Measurements from ENCODE around the gene TMEM266.
"Not testable (repeated sequence)": the region's sequence is repeated elsewhere in the genome, so short reads cannot be mapped to it uniquely, and the experiment has no call there.

The TMEM266 gene

DNA sequence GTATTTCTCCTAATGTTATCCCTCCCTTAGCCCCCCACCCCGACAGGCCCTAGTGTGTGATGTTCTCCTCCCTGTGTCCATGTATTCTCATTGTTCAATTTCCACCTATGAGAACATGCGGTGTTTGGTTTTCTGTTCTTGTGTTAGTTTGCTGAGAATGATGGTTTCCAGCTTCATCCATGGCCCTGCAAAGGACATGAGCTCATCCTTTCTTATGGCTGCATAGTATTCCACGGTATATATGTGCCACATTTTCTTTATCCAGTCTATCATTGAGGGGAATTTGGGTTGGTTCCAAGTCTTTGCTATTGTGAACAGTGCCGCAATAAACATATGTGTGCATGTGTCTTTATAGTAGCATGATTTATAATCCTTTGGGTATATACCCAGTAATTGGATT, 46.3 kb upstream of the TMEM266 start:
- not testable (repeated sequence) for H2BK120ac ChIP-seq (ENCODE audit: low read depth, low read length); H3K18ac ChIP-seq (ENCODE audit: low read depth in 1 of 2, low read length in 2 of 2); H3K4me2 ChIP-seq (ENCODE audit: low read length, poor library complexity, severe bottlenecking); DNase-seq; H3K4me1 ChIP-seq (ENCODE audit: control insufficient read depth, insufficient read depth, low read depth, low read length); H3K23ac ChIP-seq (ENCODE audit: low read length in 2 of 2); H2AK5ac ChIP-seq (ENCODE audit: low read length, severe bottlenecking); H2BK12ac ChIP-seq (ENCODE audit: low read length in 2 of 2); H4K8ac ChIP-seq (ENCODE audit: low read length); H3K36me3 ChIP-seq (ENCODE audit: control insufficient read depth in 1 of 2, insufficient read depth in 2 of 2, low read depth in 1 of 2, low read length in 2 of 2); H3K27ac ChIP-seq (ENCODE audit: low read length, poor library complexity, severe bottlenecking); H2BK5ac ChIP-seq (ENCODE audit: low read depth, low read length, poor library complexity, severe bottlenecking); H3K4ac ChIP-seq (ENCODE audit: low read depth in 1 of 2, low read length in 2 of 2); H4K91ac ChIP-seq (ENCODE audit: low read length); H2BK15ac ChIP-seq (ENCODE audit: low read depth, poor library complexity, severe bottlenecking); H3K14ac ChIP-seq (ENCODE audit: low read length in 2 of 2); H3K9me3 ChIP-seq (ENCODE audit: control insufficient read depth, low read length); H3K79me1 ChIP-seq (replicated peaks; ENCODE audit: low read length, poor library complexity, severe bottlenecking); H2AFZ ChIP-seq (ENCODE audit: low read depth, low read length); H3K9ac ChIP-seq (ENCODE audit: low read length); H3K4me3 ChIP-seq (ENCODE audit: insufficient read depth in 1 of 2, low read depth in 1 of 2, low read length in 2 of 2)
- peaks cover 0 to 10% of the 10 kb centered on the region in 2 experiments for H3K27me3 ChIP-seq (ENCODE audit: control insufficient read depth in 1 of 2, insufficient read depth in 1 of 2, low read length in 2 of 2)
- 100% methylated on average over 2 of the region's 4 CpGs for WGBS

DNA sequence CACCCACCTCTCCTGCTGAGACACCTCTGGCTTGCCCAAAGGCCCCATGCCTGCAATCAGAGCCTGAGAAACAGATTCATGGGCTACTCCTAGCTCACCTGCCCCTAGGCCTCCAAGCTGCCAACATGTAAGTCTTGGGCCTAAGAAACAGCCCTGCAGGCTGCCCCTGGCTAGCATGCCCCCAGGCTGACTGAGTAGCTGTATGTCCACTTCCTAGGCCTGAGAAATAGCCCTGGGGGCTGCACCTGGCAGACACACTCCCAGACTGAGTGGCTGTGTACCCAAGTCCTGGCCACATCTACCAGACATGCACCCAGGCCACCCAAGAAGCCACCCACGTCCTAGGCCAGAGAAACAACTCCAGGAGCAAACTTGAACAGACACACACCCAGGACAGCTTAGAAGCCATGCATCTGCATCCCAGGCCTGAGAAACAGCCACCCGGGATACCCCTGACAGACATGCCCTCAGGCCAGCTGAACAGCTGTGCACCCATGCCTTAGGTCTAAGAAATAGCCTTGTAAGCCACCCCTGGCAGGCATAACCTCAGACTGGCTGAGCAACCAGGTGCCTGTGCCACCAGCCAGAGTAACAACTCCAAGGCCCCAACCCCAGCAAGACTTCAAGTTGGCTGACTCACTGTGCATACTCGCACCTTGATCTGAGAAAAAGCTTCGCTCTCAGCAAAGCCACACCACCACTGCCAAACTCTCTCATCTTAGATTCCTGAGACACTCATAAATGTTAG, 35.6 kb upstream of the TMEM266 start:
- Histone ChIP-seq H3K27me3 (ENCODE audit: control insufficient read depth in 1 of 2, insufficient read depth in 1 of 2, low read length in 2 of 2) (peaks cover 0 to 3% of the 10 kb centered on the region in 2 experiments), H3K14ac (ENCODE audit: low read length in 2 of 2) (peak overlapping the region in 1 of 2 experiments; percentile 55), H3K79me1 (replicated peaks; ENCODE audit: low read length, poor library complexity, severe bottlenecking) (no peaks in the 10 kb centered on the region), H3K4me3 (ENCODE audit: insufficient read depth in 1 of 2, low read depth in 1 of 2, low read length in 2 of 2) (no peak overlapping the region), H3K4me1 (ENCODE audit: control insufficient read depth, insufficient read depth, low read depth, low read length) (no peaks in the 10 kb centered on the region), H3K9ac (ENCODE audit: low read length) (no peak overlapping the region), H2BK5ac (ENCODE audit: low read depth, low read length, poor library complexity, severe bottlenecking) (no peak overlapping the region), H2BK15ac (ENCODE audit: low read depth, poor library complexity, severe bottlenecking) (no peak overlapping the region), H4K91ac (ENCODE audit: low read length) (no peak overlapping the region), H3K4me2 (ENCODE audit: low read length, poor library complexity, severe bottlenecking) (no peak overlapping the region), H3K4ac (ENCODE audit: low read depth in 1 of 2, low read length in 2 of 2) (no peak overlapping the region), H3K27ac (ENCODE audit: low read length, poor library complexity, severe bottlenecking) (no peak overlapping the region), H4K8ac (ENCODE audit: low read length) (no peak overlapping the region), H2BK120ac (ENCODE audit: low read depth, low read length) (no peak overlapping the region), H2AK5ac (ENCODE audit: low read length, severe bottlenecking) (no peak overlapping the region), H3K18ac (ENCODE audit: low read depth in 1 of 2, low read length in 2 of 2) (no peak overlapping the region), H3K36me3 (ENCODE audit: control insufficient read depth in 1 of 2, insufficient read depth in 2 of 2, low read depth in 1 of 2, low read length in 2 of 2) (no peaks in the 10 kb centered on the region), H2BK12ac (ENCODE audit: low read length in 2 of 2) (no peak overlapping the region), H3K23ac (ENCODE audit: low read length in 2 of 2) (peak overlapping the region in 1 of 2 experiments; percentile 35), H2AFZ (ENCODE audit: low read depth, low read length) (no peak overlapping the region), H3K9me3 (ENCODE audit: control insufficient read depth, low read length) (peaks cover 14% of the 10 kb centered on the region)
- WGBS = 74% methylated on average over 4 of the region's 4 CpGs
- DNase-seq = no peak

DNA sequence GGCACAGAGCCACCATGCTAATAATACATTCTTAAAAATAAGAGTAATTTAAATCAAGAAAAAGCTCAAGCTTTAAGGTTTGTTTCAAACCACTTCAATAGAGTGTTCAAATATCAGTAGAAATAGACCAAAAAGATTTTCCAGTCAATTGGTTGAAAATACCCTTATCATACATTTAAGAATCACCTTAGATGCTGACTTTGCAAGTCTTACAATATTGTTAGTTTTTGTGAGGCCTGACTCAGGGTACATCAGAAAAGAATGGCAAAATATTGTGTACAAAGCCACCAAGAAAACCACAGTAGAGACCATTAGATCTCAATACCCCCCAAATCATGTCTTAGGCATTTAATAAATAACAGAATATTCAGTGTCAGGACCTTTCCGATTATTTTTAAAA, 27.7 kb upstream of the TMEM266 start:
- no CpG with 5 or more reads among the region's 1 CpG for WGBS
- no peak overlapping the region for H3K4me3 ChIP-seq (ENCODE audit: insufficient read depth in 1 of 2, low read depth in 1 of 2, low read length in 2 of 2)
- H3K79me1 ChIP-seq (replicated peaks; ENCODE audit: low read length, poor library complexity, severe bottlenecking) = no peaks in the 10 kb centered on the region
- H3K23ac ChIP-seq (ENCODE audit: low read length in 2 of 2) = no peak overlapping the region
- no peak overlapping the region for H3K27ac ChIP-seq (ENCODE audit: low read length, poor library complexity, severe bottlenecking)
- H3K4ac ChIP-seq (ENCODE audit: low read depth in 1 of 2, low read length in 2 of 2) = no peak overlapping the region
- H3K9ac ChIP-seq (ENCODE audit: low read length) = no peak overlapping the region
- no peak overlapping the region for H2AFZ ChIP-seq (ENCODE audit: low read depth, low read length)
- no peak overlapping the region for H3K18ac ChIP-seq (ENCODE audit: low read depth in 1 of 2, low read length in 2 of 2)
- H2BK12ac ChIP-seq (ENCODE audit: low read length in 2 of 2) = no peak overlapping the region
- no peak overlapping the region for H3K14ac ChIP-seq (ENCODE audit: low read length in 2 of 2)
- peaks cover under 1 to 16% of the 10 kb centered on the region in 2 experiments for H3K27me3 ChIP-seq (ENCODE audit: control insufficient read depth in 1 of 2, insufficient read depth in 1 of 2, low read length in 2 of 2)
- no peak overlapping the region for H3K4me2 ChIP-seq (ENCODE audit: low read length, poor library complexity, severe bottlenecking)
- no peak overlapping the region for H2BK5ac ChIP-seq (ENCODE audit: low read depth, low read length, poor library complexity, severe bottlenecking)
- H3K9me3 ChIP-seq (ENCODE audit: control insufficient read depth, low read length) = peaks cover 2% of the 10 kb centered on the region
- no peak overlapping the region for H2BK15ac ChIP-seq (ENCODE audit: low read depth, poor library complexity, severe bottlenecking)
- DNase-seq = no peak
- no peak overlapping the region for H4K8ac ChIP-seq (ENCODE audit: low read length)
- H3K4me1 ChIP-seq (ENCODE audit: control insufficient read depth, insufficient read depth, low read depth, low read length) = no peaks in the 10 kb centered on the region
- H2AK5ac ChIP-seq (ENCODE audit: low read length, severe bottlenecking) = no peak overlapping the region
- no peaks in the 10 kb centered on the region for H3K36me3 ChIP-seq (ENCODE audit: control insufficient read depth in 1 of 2, insufficient read depth in 2 of 2, low read depth in 1 of 2, low read length in 2 of 2)
- H2BK120ac ChIP-seq (ENCODE audit: low read depth, low read length) = no peak overlapping the region
- H4K91ac ChIP-seq (ENCODE audit: low read length) = no peak overlapping the region

DNA sequence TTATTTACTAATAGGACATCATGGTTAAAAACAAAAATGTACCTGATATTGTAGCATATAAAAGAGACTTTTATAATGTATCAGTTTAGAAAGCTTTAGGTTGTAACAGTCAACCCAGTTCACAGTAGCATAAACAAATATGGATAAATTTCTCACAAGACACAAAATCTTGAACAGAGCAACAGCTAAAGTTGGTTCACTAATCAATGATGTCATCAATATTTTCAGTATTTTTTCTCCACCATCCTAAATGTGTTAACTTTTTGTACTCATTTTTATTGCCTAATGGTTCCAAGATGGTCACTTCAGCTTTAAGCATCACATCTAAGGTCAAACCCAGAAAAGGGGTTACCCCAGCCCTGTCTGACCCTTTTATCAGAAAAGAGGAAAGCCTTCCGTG, 26.3 kb upstream of the TMEM266 start:
- no peak overlapping the region for H3K18ac ChIP-seq (ENCODE audit: low read depth in 1 of 2, low read length in 2 of 2)
- H3K79me1 ChIP-seq (replicated peaks; ENCODE audit: low read length, poor library complexity, severe bottlenecking) = no peaks in the 10 kb centered on the region
- no CpG with 5 or more reads among the region's 1 CpG for WGBS

More for the DNA sequence above, 26.3 kb upstream of the TMEM266 start:
- Histone ChIP-seq H3K4me1 (ENCODE audit: control insufficient read depth, insufficient read depth, low read depth, low read length) (no peaks in the 10 kb centered on the region), H3K23ac (ENCODE audit: low read length in 2 of 2) (no peak overlapping the region), H3K9me3 (ENCODE audit: control insufficient read depth, low read length) (peaks cover 5% of the 10 kb centered on the region), H3K4ac (ENCODE audit: low read depth in 1 of 2, low read length in 2 of 2) (no peak overlapping the region), H2BK15ac (ENCODE audit: low read depth, poor library complexity, severe bottlenecking) (no peak overlapping the region), H3K9ac (ENCODE audit: low read length) (no peak overlapping the region), H2BK12ac (ENCODE audit: low read length in 2 of 2) (no peak overlapping the region), H2BK120ac (ENCODE audit: low read depth, low read length) (no peak overlapping the region), H4K91ac (ENCODE audit: low read length) (no peak overlapping the region), H2AK5ac (ENCODE audit: low read length, severe bottlenecking) (no peak overlapping the region), H3K4me2 (ENCODE audit: low read length, poor library complexity, severe bottlenecking) (no peak overlapping the region), H3K27me3 (ENCODE audit: control insufficient read depth in 1 of 2, insufficient read depth in 1 of 2, low read length in 2 of 2) (peaks cover 6 to 17% of the 10 kb centered on the region in 2 experiments), H3K36me3 (ENCODE audit: control insufficient read depth in 1 of 2, insufficient read depth in 2 of 2, low read depth in 1 of 2, low read length in 2 of 2) (no peaks in the 10 kb centered on the region), H3K27ac (ENCODE audit: low read length, poor library complexity, severe bottlenecking) (no peak overlapping the region), H2BK5ac (ENCODE audit: low read depth, low read length, poor library complexity, severe bottlenecking) (no peak overlapping the region), H4K8ac (ENCODE audit: low read length) (no peak overlapping the region), H3K4me3 (ENCODE audit: insufficient read depth in 1 of 2, low read depth in 1 of 2, low read length in 2 of 2) (no peak overlapping the region), H3K14ac (ENCODE audit: low read length in 2 of 2) (no peak overlapping the region), H2AFZ (ENCODE audit: low read depth, low read length) (no peak overlapping the region)
- DNase-seq = no peak

All from mesenchymal stem cell (in vitro differentiated cells and primary cell).